HL-60 (cell line): ENCODE data around the gene DLG1.

ENCODE experiments used
- GABPA ChIP-seq: IDR thresholded peaks from 2 replicates; pipeline ENCODE4 v1.6.1; 2012; ENCODE audit warnings: low read depth
- POLR2AphosphoS5 ChIP-seq: IDR thresholded peaks from 2 replicates; pipeline ENCODE4 v1.6.1; 2012; ENCODE audit warnings: low read depth
- TF ChIP-seq, protein P1 (sequence below): IDR thresholded peaks from one replicate; pipeline ENCODE4 v1.5.1; 2011; ENCODE audit warnings: low read length, control low read depth, inconsistent platforms; ENCODE audit not compliant: insufficient read depth
- TF ChIP-seq, protein P2 (sequence below): IDR thresholded peaks from 2 replicates; pipeline ENCODE4 v1.6.1; 2012; ENCODE audit warnings: low read depth; ENCODE audit not compliant: insufficient replicate concordance

DNA sequence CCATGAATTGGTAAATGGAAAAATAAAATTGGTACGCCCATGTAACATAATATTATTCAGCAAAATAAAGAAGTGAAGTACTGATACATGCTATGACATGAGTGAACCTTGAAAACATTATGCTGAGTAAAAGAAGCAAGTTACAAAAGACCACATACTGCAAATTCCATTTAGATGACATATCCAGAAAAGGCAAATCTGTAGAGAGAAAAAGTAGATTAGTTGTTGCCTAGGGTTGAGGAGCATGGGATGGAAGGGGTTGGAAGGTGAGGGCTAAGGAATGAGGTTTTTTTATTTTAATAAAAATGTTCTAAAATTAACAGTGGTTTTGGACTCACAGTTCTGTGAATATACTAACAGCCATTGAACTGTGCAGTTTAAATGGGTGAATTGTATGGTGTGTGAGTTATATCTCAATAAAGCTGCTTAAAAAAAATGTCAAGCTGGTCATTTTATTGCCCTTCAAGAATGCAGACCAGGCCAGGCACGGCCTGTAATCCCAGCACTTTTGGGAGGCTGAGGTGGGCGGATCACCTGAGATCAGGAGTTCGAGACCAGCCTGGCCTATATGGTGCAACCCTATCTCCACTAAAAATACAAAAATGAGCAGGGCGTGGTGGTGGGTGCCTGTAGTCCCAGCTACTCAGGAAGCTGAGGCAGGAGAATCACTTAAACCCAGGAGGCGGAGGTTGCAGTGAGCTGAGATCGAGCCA is 8.1 kb upstream of the DLG1 start:
- TF ChIP-seq, protein P1, sequence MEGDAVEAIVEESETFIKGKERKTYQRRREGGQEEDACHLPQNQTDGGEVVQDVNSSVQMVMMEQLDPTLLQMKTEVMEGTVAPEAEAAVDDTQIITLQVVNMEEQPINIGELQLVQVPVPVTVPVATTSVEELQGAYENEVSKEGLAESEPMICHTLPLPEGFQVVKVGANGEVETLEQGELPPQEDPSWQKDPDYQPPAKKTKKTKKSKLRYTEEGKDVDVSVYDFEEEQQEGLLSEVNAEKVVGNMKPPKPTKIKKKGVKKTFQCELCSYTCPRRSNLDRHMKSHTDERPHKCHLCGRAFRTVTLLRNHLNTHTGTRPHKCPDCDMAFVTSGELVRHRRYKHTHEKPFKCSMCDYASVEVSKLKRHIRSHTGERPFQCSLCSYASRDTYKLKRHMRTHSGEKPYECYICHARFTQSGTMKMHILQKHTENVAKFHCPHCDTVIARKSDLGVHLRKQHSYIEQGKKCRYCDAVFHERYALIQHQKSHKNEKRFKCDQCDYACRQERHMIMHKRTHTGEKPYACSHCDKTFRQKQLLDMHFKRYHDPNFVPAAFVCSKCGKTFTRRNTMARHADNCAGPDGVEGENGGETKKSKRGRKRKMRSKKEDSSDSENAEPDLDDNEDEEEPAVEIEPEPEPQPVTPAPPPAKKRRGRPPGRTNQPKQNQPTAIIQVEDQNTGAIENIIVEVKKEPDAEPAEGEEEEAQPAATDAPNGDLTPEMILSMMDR = no peak
- TF ChIP-seq POLR2AphosphoS5 (no peak), GABPA (no peak)
- TF ChIP-seq, protein P2, sequence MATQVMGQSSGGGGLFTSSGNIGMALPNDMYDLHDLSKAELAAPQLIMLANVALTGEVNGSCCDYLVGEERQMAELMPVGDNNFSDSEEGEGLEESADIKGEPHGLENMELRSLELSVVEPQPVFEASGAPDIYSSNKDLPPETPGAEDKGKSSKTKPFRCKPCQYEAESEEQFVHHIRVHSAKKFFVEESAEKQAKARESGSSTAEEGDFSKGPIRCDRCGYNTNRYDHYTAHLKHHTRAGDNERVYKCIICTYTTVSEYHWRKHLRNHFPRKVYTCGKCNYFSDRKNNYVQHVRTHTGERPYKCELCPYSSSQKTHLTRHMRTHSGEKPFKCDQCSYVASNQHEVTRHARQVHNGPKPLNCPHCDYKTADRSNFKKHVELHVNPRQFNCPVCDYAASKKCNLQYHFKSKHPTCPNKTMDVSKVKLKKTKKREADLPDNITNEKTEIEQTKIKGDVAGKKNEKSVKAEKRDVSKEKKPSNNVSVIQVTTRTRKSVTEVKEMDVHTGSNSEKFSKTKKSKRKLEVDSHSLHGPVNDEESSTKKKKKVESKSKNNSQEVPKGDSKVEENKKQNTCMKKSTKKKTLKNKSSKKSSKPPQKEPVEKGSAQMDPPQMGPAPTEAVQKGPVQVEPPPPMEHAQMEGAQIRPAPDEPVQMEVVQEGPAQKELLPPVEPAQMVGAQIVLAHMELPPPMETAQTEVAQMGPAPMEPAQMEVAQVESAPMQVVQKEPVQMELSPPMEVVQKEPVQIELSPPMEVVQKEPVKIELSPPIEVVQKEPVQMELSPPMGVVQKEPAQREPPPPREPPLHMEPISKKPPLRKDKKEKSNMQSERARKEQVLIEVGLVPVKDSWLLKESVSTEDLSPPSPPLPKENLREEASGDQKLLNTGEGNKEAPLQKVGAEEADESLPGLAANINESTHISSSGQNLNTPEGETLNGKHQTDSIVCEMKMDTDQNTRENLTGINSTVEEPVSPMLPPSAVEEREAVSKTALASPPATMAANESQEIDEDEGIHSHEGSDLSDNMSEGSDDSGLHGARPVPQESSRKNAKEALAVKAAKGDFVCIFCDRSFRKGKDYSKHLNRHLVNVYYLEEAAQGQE = no peak
